Hepatocyte (in vitro differentiated cells): ENCODE data around the gene CCDC82. TPM values are rescaled to one million over a fixed set of nuclear protein-coding genes. Genes with fewer than 3 reads are reported as not detected.

Experiments
- DNase-seq: peaks from one replicate; pipeline ENCODE4 v3.0.0-alpha.2; 2016; ENCODE audit warnings: low spot score
- H2AFZ ChIP-seq: fragments of 200-600 bp; sonication (generic); 2 replicates; pipeline ENCODE4 v1.6.0; 2016; ENCODE audit warnings: antibody characterized with exemption, mild to moderate bottlenecking
- H3K27ac ChIP-seq: fragments of 200-600 bp; sonication (generic); 2 replicates; pipeline ENCODE4 v1.5.1; 2016; ENCODE audit warnings: mild to moderate bottlenecking
- H3K27me3 ChIP-seq: fragments of 200-600 bp; sonication (generic); 2 replicates; pipeline ENCODE4 v1.6.1; 2016
- H3K36me3 ChIP-seq: fragments of 200-600 bp; sonication (generic); replicated peaks from 2 replicates; pipeline ENCODE4 v1.5.1; 2016; ENCODE audit warnings: low read depth; ENCODE audit not compliant: insufficient read depth
- H3K4me1 ChIP-seq: fragments of 200-600 bp; sonication (generic); 2 replicates; pipeline ENCODE4 v1.5.1; 2016; ENCODE audit warnings: mild to moderate bottlenecking, moderate library complexity; ENCODE audit not compliant: insufficient read depth
- H3K4me2 ChIP-seq: fragments of 200-600 bp; sonication (generic); 2 replicates; pipeline ENCODE4 v1.6.0; 2016
- H3K4me3 ChIP-seq: fragments of 200-600 bp; sonication (generic); 2 replicates; pipeline ENCODE4 v1.5.1; 2016; ENCODE audit warnings: mild to moderate bottlenecking
- H3K79me2 ChIP-seq: fragments of 200-600 bp; sonication (generic); 2 replicates; pipeline ENCODE4 v1.6.0; 2017; ENCODE audit warnings: mild to moderate bottlenecking
- H3K9me2 ChIP-seq: fragments of 200-600 bp; sonication (generic); replicated peaks from 2 replicates; pipeline ENCODE4 v1.6.0; 2017; ENCODE audit warnings: mild to moderate bottlenecking; ENCODE audit not compliant: insufficient read depth
- H3K9me3 ChIP-seq: fragments of 200-600 bp; sonication (generic); 2 replicates; pipeline ENCODE4 v1.5.1; 2016; ENCODE audit warnings: low read depth, mild to moderate bottlenecking
- H4K20me1 ChIP-seq: fragments of 200-600 bp; sonication (generic); 2 replicates; pipeline ENCODE4 v1.6.0; 2016; ENCODE audit warnings: mild to moderate bottlenecking; ENCODE audit not compliant: insufficient read depth, poor library complexity, severe bottlenecking
- EZH2 ChIP-seq: fragments of 200-600 bp; sonication (generic); IDR thresholded peaks from 2 replicates; pipeline ENCODE4 v1.6.1; 2016; ENCODE audit warnings: antibody characterized with exemption, mild to moderate bottlenecking, borderline replicate concordance
- EZH2phosphoT487 ChIP-seq: fragments of 200-600 bp; sonication (generic); IDR thresholded peaks from one replicate; pipeline ENCODE4 v1.6.1; 2018; ENCODE audit warnings: antibody characterized with exemption, mild to moderate bottlenecking, low read depth, moderate library complexity; ENCODE audit not compliant: unreplicated experiment, severe bottlenecking
- WGBS: methylation state at CpG from one replicate; pipeline ENCODE4 v1.1.6; 2016; ENCODE audit warnings: low lambda C conversion rate; ENCODE audit errors: missing lambda C conversion rate; 5-methylcytosine and 5-hydroxymethylcytosine counted together
- polyA plus RNA-seq: library from polyadenylated mRNA; unstranded; fragments of >200 nt; fragmentation: Nextera tagmentation; extraction: Ambion mirVana; gene quantifications from 2 replicates; pipeline ENCODE4 v1.2.1, GENCODE V29; 2016
- total RNA-seq: library from RNA; depleted of rRNA; stranded (reverse); fragments of >200 nt; gene quantifications from 2 replicates; pipeline ENCODE4 v1.2.3, GENCODE V29; 2014
- TF ChIP-seq, protein P1 (sequence below): fragments of 200-600 bp; sonication (generic); IDR thresholded peaks from 2 replicates; pipeline ENCODE4 v1.5.1; 2016; ENCODE audit warnings: antibody characterized with exemption, mild to moderate bottlenecking; ENCODE audit not compliant: poor library complexity

CCDC82 gene
- total and polyA plus RNA-seq, 2 experiments from 2014 or later, result 12.7 to 16.3 TPM

DNA sequence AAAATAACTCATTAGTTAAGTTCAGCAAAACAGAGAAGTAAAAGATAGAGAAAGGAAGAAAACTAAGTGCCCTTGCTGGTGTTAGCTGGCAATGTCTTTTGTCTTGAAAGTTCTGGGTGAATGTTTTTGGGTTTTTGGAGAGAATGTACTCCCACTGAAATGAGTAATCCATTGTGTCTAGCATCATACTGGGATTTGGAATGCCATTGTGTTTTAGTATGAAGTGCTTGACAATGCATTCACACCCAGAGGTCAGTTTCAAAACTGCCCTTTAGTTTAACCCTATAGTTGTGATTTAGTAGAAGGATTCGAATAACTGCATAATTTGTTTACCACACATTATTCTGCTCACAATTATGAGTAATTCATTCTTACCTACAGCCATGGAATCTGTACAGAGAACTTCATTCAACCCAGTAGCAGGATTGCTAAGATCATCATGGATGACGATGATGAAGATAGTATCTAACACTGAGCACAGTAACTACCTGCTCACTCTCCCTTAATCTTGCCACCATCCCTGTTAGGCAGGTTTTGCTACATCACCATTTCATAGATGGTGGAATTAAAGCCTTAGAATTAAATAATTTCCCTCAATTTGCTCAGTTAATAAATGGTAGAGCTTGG is 80.6 kb downstream of the CCDC82 start:
- Histone ChIP-seq H3K36me3 (no peaks in the 10 kb centered on the region), H3K79me2 (peaks cover 65% of the 10 kb centered on the region), H4K20me1 (no peaks in the 10 kb centered on the region), H2AFZ (no peak overlapping the region), H3K9me2 (no peaks in the 10 kb centered on the region), H3K4me2 (no peak overlapping the region), H3K4me1 (peaks cover 43% of the 10 kb centered on the region), H3K27me3 (no peaks in the 10 kb centered on the region), H3K9me3 (no peaks in the 10 kb centered on the region), H3K27ac (no peak overlapping the region), H3K4me3 (no peak overlapping the region)
- no peak for TF ChIP-seq EZH2
- TF ChIP-seq, protein P1, sequence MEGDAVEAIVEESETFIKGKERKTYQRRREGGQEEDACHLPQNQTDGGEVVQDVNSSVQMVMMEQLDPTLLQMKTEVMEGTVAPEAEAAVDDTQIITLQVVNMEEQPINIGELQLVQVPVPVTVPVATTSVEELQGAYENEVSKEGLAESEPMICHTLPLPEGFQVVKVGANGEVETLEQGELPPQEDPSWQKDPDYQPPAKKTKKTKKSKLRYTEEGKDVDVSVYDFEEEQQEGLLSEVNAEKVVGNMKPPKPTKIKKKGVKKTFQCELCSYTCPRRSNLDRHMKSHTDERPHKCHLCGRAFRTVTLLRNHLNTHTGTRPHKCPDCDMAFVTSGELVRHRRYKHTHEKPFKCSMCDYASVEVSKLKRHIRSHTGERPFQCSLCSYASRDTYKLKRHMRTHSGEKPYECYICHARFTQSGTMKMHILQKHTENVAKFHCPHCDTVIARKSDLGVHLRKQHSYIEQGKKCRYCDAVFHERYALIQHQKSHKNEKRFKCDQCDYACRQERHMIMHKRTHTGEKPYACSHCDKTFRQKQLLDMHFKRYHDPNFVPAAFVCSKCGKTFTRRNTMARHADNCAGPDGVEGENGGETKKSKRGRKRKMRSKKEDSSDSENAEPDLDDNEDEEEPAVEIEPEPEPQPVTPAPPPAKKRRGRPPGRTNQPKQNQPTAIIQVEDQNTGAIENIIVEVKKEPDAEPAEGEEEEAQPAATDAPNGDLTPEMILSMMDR, result no peak
- TF ChIP-seq EZH2phosphoT487, result no peak
- WGBS, result 92% methylated on average over 2 of the region's 2 CpGs
- no peak for DNase-seq

DNA sequence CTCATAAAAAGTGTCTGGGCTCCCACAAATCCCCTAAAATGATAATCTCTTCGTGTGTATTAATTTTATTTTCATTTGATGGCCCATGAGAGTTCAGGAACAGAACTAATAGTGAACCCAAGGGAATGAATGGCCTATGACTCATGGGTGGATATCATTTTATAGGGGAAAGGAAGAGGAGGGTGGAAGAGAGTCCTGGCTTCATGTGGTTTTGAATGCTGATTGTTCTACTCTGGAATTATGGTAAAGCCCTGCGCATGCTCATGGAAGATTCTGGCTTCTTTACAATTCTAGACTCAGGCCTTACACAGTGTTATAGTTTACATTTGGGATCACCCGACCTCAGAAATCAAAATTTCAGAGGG is 82.0 kb downstream of the CCDC82 start:
- H3K36me3 ChIP-seq, result no peaks in the 10 kb centered on the region
- no peaks in the 10 kb centered on the region for H3K9me2 ChIP-seq
- H3K4me2 ChIP-seq, result peak overlapping the region; percentile 74
- H4K20me1 ChIP-seq, result no peaks in the 10 kb centered on the region
- H3K4me3 ChIP-seq, result no peak overlapping the region
- TF ChIP-seq EZH2 (no peak), EZH2phosphoT487 (no peak)
- TF ChIP-seq, protein P1, result no peak
- H3K4me1 ChIP-seq, result peaks cover 51% of the 10 kb centered on the region
- no peak overlapping the region for H2AFZ ChIP-seq
- WGBS, result 52% methylated on average over 3 of the region's 3 CpGs
- no peaks in the 10 kb centered on the region for H3K27me3 ChIP-seq
- peak; percentile 39 for DNase-seq
- peaks cover 63% of the 10 kb centered on the region for H3K79me2 ChIP-seq
- H3K9me3 ChIP-seq, result no peaks in the 10 kb centered on the region
- peak overlapping the region; percentile 83 for H3K27ac ChIP-seq

DNA sequence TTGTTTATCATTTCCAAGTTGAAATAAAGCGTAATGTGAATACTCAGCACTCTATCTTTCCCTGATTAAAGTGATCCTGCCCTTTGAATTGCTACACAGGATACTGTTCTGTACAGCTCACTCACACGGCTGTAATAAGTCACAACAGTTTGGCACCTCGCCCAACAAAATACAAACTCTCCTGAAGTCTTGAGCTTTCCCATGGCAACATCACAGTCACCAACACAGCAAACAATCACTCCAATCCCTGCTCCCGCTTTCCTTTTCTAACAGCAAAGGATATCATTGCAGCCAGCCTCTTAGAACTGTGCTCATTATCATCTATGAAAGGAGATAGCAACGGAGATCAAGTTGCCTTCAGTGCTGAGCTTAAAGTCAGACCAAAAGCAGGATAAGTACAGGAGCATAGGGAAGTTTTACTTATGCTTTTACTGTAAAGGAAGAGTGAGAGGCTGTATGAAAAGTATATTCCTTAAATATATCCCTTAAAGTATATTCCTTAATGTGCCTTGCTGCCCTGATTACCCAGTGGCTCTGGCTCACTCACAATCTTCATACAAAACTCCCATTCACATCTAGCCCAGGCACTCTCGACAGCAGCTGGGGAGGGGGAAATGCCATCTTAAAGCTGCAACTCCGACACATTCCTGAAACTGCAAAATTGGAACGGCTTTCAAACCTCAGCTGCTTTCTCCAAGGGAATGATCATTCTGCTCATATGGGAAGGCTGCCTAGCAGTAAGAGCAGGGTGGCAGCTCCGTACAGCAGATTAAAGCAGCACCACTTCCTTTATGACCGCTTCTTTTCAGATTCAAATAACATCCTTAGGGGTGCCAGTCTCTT is 82.6 kb downstream of the CCDC82 start:
- no peaks in the 10 kb centered on the region for H3K9me2 ChIP-seq
- H3K79me2 ChIP-seq, result peaks cover 66% of the 10 kb centered on the region
- H3K4me2 ChIP-seq, result peak overlapping the region; percentile 74
- H3K27ac ChIP-seq, result peak overlapping the region; percentile 83
- no peaks in the 10 kb centered on the region for H4K20me1 ChIP-seq
- no peak overlapping the region for H2AFZ ChIP-seq
- DNase-seq, result peak; percentile 94
- 16% methylated on average over 10 of the region's 10 CpGs for WGBS
- H3K4me1 ChIP-seq, result peaks cover 54% of the 10 kb centered on the region
- H3K9me3 ChIP-seq, result no peaks in the 10 kb centered on the region
- no peaks in the 10 kb centered on the region for H3K36me3 ChIP-seq
- TF ChIP-seq, protein P1, result no peak
- TF ChIP-seq EZH2phosphoT487 (no peak), EZH2 (no peak)
- no peaks in the 10 kb centered on the region for H3K27me3 ChIP-seq
- H3K4me3 ChIP-seq, result no peak overlapping the region
